ENCODE data around the gene CREBBP.

DNA sequence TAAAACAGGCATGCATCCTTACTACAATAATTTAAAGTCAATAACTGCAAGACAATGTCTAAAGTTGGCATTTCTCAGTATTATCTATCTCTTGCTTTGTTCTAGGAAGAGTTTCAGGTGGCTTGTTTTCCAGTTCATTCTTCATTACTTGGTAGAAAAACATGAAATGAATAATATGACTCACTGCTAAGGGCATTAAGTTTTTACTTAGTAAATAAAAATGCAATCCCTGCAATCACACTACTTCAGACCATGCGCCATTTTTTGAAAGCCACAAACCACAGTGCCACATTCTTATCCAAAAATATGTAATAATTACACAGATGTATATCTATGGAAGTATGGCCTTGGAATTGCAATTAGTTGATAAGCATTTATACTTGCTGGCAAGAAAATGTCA is 55.4 kb downstream of the CREBBP start:
- TF ChIP-seq, protein P1, sequence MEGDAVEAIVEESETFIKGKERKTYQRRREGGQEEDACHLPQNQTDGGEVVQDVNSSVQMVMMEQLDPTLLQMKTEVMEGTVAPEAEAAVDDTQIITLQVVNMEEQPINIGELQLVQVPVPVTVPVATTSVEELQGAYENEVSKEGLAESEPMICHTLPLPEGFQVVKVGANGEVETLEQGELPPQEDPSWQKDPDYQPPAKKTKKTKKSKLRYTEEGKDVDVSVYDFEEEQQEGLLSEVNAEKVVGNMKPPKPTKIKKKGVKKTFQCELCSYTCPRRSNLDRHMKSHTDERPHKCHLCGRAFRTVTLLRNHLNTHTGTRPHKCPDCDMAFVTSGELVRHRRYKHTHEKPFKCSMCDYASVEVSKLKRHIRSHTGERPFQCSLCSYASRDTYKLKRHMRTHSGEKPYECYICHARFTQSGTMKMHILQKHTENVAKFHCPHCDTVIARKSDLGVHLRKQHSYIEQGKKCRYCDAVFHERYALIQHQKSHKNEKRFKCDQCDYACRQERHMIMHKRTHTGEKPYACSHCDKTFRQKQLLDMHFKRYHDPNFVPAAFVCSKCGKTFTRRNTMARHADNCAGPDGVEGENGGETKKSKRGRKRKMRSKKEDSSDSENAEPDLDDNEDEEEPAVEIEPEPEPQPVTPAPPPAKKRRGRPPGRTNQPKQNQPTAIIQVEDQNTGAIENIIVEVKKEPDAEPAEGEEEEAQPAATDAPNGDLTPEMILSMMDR (conservative IDR thresholded peaks at IDR 0.05; ENCODE audit: low read depth in 2 of 2), result no peak
- no peak for TF ChIP-seq STAT1 (IDR thresholded peaks at IDR 0.05; ENCODE audit: unreplicated experiment)
- TF ChIP-seq EZH2phosphoT487 (IDR thresholded peaks at IDR 0.05; ENCODE audit: unreplicated experiment), result no peak
- TF ChIP-seq, protein P2, sequence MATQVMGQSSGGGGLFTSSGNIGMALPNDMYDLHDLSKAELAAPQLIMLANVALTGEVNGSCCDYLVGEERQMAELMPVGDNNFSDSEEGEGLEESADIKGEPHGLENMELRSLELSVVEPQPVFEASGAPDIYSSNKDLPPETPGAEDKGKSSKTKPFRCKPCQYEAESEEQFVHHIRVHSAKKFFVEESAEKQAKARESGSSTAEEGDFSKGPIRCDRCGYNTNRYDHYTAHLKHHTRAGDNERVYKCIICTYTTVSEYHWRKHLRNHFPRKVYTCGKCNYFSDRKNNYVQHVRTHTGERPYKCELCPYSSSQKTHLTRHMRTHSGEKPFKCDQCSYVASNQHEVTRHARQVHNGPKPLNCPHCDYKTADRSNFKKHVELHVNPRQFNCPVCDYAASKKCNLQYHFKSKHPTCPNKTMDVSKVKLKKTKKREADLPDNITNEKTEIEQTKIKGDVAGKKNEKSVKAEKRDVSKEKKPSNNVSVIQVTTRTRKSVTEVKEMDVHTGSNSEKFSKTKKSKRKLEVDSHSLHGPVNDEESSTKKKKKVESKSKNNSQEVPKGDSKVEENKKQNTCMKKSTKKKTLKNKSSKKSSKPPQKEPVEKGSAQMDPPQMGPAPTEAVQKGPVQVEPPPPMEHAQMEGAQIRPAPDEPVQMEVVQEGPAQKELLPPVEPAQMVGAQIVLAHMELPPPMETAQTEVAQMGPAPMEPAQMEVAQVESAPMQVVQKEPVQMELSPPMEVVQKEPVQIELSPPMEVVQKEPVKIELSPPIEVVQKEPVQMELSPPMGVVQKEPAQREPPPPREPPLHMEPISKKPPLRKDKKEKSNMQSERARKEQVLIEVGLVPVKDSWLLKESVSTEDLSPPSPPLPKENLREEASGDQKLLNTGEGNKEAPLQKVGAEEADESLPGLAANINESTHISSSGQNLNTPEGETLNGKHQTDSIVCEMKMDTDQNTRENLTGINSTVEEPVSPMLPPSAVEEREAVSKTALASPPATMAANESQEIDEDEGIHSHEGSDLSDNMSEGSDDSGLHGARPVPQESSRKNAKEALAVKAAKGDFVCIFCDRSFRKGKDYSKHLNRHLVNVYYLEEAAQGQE (IDR thresholded peaks at IDR 0.05; ENCODE audit: unreplicated experiment), result no peak
- TF ChIP-seq EZH2 (IDR thresholded peaks at IDR 0.05; ENCODE audit: low read depth, unreplicated experiment), result no peak
